Measurements from ENCODE around the gene ADCY9. TPM values are rescaled to one million over a fixed set of nuclear protein-coding genes. Genes with fewer than 3 reads are reported as not detected.
"Not testable (repeated sequence)": the region's sequence is repeated elsewhere in the genome, so short reads cannot be mapped to it uniquely, and the experiment has no call there.

The ADCY9 gene
- total RNA-seq, 1 experiment from 2014 or later, result 8.3 TPM

- in situ Hi-C loops (cut with HindIII; ENCODE audit: low pct_unique_long_range_greater_than_20kb, low sequenced_read_pairs), result no loop called here
- DNase-seq (ENCODE audit: low read depth, low spot score), result no peak
Observed at GRCh38 chr16:4056161-4057105, 59.8 kb downstream of the ADCY9 start.

DNA sequence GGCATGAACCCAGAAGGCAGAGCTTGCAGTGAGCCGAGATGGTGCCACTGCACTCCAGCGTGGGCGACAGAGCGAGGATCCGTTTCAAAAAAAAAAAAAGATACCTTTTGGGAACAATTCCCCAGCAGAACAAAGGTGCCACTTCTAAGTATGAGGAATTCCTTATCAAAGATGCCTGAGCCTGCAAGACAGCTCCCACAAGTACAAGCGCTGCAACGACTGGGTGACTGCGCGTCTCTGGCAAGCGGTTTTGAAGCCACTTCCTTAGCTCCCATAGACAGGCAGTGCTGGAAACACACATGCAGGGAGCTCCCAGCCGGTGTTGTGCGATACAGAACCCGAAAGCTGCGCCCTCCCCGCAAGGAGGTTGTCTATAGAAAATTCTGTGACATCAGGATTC lies 60.5 kb downstream of the ADCY9 start:
- DNase-seq (ENCODE audit: low read depth, low spot score), result no peak
- in situ Hi-C loops (cut with HindIII; ENCODE audit: low pct_unique_long_range_greater_than_20kb, low sequenced_read_pairs), result no loop called here

DNA sequence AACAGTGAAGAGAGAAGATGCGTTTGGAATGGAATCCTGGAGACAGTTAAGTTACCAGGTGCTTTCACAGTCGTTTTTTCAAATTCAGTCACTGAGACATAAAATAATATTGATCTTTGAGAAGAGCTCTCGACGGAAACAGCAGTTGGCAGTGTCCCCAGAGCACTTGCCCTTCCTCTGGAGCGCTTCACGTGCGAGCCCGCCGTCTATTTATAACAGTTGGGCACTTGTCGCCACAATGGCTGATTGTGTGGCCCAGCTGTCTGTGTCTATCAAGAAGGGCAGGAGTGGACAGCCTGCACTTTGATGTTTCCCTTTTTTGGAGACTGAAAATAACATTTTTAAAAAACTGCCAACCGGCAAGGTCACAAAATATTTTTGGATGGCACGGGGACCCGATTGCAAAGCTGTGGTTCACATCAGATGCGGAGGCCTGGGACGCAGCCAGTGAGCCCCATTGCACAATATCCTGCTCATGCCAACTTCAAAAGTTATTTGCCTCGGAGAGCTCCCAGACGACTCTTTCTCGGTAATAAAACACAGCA lies 62.9 kb downstream of the ADCY9 start:
- DNase-seq (ENCODE audit: low read depth, low spot score), result peak; percentile 85

GRCh38 chr16:4052801-4053293 lies 63.4 kb downstream of the ADCY9 start:
- peak; percentile 88 for DNase-seq (ENCODE audit: low read depth, low spot score)
- in situ Hi-C loops (cut with HindIII; ENCODE audit: low pct_unique_long_range_greater_than_20kb, low sequenced_read_pairs), result no loop called here

More for the DNA sequence above, 62.9 kb downstream of the ADCY9 start:
- in situ Hi-C loops (cut with HindIII; ENCODE audit: low pct_unique_long_range_greater_than_20kb, low sequenced_read_pairs), result no loop called here

- DNase-seq (ENCODE audit: low read depth, low spot score), result no peak
- in situ Hi-C loops (cut with HindIII; ENCODE audit: low pct_unique_long_range_greater_than_20kb, low sequenced_read_pairs), result no loop called here
Observed at GRCh38 chr16:4052096-4052495, 64.1 kb downstream of the ADCY9 start.

GRCh38 chr16:4051591-4051990 lies 64.7 kb downstream of the ADCY9 start:
- in situ Hi-C loops (cut with HindIII; ENCODE audit: low pct_unique_long_range_greater_than_20kb, low sequenced_read_pairs), result no loop called here
- no peak for DNase-seq (ENCODE audit: low read depth, low spot score)

DNA sequence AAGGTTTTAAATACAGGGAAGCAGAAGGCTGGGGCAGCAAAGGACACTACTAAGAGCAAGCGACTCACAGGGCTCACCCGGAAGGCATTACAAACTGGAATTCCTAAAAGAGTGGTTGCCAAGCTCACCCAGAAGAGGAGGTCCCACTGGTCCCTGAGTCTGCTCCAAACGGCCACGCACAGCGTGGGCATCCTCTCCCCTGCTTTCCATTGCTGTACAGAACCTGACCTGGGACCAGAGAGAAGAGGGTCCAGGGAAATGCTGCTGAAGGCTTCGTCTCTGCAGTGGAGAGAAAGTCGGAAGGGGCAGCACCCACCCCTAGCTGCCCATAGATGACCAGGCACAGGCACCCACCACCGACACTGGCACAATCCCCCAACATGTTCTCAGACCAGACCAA lies 67.2 kb downstream of the ADCY9 start:
- in situ Hi-C loops (cut with HindIII; ENCODE audit: low pct_unique_long_range_greater_than_20kb, low sequenced_read_pairs), result no loop called here
- DNase-seq (ENCODE audit: low read depth, low spot score), result no peak

DNA sequence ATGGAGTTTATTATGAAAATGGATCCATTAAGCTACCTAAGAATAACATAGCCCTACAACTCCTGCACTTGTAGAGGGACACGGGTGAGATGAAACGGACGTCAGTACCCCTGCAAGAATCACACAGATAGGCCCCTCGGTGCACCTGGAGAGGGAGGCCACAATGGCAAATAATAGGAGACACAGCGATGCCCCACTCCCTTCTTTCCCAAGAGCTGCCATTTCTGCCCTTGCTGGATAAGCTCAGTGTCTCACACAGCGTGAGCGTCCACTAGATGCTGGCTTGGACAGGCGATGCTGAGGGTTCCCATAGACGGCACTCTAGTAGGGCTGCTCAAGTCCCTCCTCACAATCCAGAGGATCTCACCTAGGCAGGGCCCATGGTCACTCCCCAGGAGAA lies 67.8 kb downstream of the ADCY9 start:
- no peak for DNase-seq (ENCODE audit: low read depth, low spot score)
- in situ Hi-C loops (cut with HindIII; ENCODE audit: low pct_unique_long_range_greater_than_20kb, low sequenced_read_pairs), result no loop called here

DNA sequence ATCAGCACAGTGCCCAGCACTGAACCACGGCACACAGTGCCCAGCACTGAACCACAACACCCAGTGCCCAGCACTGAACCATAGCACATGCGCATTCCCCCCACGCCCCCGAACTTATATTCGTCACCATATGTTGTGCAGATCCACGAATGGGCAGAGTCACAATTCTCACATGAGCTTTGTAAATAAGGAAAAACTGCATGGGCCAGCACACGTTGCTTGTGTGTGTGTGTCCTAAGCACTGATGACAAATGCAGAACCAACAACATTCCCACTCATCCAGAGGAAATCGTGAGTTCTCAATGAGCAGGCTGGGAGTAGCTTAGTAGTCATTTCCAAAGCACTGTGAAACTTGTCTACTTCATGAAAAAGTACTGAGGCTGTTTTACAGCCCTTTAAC lies 70.0 kb downstream of the ADCY9 start:
- in situ Hi-C loops (cut with HindIII; ENCODE audit: low pct_unique_long_range_greater_than_20kb, low sequenced_read_pairs), result no loop called here
- no peak for DNase-seq (ENCODE audit: low read depth, low spot score)

DNA sequence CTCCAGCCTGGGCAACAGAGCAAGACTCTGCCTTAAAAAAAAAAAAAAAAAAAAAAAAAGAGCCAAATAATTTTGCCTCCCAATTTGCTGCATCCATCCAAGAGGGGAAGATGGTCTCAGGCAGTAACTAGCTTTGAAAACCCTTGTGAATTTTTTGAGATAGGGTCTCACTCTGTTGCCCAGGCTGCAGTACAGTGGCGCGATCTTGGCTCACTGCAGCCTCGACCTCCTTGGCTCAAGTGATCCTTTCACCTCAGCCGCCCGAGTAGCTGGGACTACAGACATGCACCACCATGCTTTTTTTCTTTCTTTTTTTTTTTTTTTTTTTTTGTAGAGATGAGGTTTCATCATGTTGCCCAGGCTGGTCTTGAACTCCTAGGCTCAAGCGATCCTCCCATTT lies 70.7 kb downstream of the ADCY9 start:
- DNase-seq (ENCODE audit: low read depth, low spot score); in situ Hi-C loops (cut with HindIII; ENCODE audit: low pct_unique_long_range_greater_than_20kb, low sequenced_read_pairs): not testable (repeated sequence)

GRCh38 chr16:4042581-4042980 lies 73.7 kb downstream of the ADCY9 start:
- in situ Hi-C loops (cut with HindIII; ENCODE audit: low pct_unique_long_range_greater_than_20kb, low sequenced_read_pairs), result no loop called here
- DNase-seq (ENCODE audit: low read depth, low spot score), result no peak

- in situ Hi-C loops (cut with HindIII; ENCODE audit: low pct_unique_long_range_greater_than_20kb, low sequenced_read_pairs), result no loop called here
- DNase-seq (ENCODE audit: low read depth, low spot score), result no peak
Observed at GRCh38 chr16:4038448-4038847, 77.8 kb downstream of the ADCY9 start.

DNA sequence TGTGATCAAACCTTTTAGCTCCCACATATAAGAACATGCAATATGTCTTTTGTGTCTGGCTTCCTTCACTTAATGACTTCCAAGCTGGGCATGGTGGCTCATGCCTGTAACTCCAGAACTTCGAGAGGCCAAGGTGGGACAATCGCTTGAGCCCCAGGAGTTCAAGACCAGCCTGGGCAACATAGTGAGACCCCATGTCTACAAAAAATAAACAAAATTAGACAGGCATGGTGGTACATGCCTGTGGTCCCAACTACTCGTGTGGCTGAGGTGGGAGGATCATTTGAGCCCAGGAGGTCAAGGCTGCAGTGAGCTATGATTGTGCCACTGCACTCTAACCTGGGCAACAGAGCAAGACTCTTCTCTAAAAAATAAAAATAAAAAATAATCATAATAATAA lies 79.3 kb downstream of the ADCY9 start:
- DNase-seq (ENCODE audit: low read depth, low spot score), result not testable (repeated sequence)

GRCh38 chr16:4034963-4035362 lies 81.3 kb downstream of the ADCY9 start:
- no peak for DNase-seq (ENCODE audit: low read depth, low spot score)
- in situ Hi-C loops (cut with HindIII; ENCODE audit: low pct_unique_long_range_greater_than_20kb, low sequenced_read_pairs), result no loop called here

More for the DNA sequence above, 79.3 kb downstream of the ADCY9 start:
- in situ Hi-C loops (cut with HindIII; ENCODE audit: low pct_unique_long_range_greater_than_20kb, low sequenced_read_pairs), result not testable (repeated sequence)

DNA sequence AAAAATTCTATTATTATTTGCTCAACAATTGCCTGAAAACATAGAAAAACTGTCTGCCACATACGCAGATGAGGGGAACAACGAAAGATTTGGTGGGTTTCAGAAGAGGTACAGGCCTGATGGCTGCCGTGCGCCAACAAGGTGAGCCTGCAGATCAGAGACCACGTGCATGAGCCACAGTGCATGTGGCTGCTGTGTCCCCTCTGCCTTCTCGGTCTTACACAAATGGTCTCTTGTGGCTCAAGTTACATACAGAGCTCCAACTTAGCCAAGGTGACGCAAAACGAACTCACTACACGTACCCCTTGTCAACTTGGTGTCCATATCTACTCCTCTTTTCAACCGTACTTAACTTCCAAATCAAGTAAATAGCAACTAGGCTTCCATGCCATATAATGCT lies 82.3 kb downstream of the ADCY9 start:
- no peak for DNase-seq (ENCODE audit: low read depth, low spot score)
- in situ Hi-C loops (cut with HindIII; ENCODE audit: low pct_unique_long_range_greater_than_20kb, low sequenced_read_pairs), result no loop called here

DNA sequence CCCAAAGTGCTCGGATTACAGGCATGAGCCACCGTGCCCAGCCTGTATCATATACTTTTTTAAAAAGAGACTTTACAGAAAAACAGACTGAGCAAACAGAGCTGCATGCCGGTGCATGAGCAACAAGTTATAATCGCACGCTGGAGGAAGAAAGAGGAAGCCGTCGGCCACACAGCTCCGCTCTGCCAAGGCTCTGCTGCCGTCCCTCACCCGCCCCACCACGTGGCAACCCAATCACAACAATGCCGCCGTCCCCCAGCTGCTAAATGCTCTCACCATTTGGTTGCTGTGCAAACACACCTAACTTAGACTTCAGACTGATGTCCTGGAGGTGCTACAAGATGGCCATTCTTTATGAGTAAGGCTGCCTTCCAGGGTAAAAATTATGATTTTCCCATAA lies 83.5 kb downstream of the ADCY9 start:
- in situ Hi-C loops (cut with HindIII; ENCODE audit: low pct_unique_long_range_greater_than_20kb, low sequenced_read_pairs), result no loop called here
- DNase-seq (ENCODE audit: low read depth, low spot score), result no peak

DNA sequence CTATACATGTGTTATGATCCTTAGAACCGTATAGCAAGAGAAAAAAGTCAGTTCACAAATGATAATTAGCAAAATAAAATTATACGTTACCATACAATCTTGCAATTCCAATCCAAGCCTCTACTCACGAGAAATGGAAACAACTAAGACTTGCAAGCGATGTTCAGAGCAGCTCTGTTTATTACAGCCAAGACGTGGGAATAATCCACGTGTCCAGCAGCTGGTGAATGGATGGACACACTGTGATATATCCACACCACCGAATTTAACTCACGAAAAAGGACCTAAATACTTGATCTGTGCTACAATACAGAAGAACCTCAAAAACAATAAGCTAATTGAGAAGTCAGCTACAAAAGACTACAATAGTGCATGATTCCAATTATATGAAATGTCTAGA lies 88.1 kb downstream of the ADCY9 start:
- in situ Hi-C loops (cut with HindIII; ENCODE audit: low pct_unique_long_range_greater_than_20kb, low sequenced_read_pairs), result no loop called here
- DNase-seq (ENCODE audit: low read depth, low spot score), result no peak

DNA sequence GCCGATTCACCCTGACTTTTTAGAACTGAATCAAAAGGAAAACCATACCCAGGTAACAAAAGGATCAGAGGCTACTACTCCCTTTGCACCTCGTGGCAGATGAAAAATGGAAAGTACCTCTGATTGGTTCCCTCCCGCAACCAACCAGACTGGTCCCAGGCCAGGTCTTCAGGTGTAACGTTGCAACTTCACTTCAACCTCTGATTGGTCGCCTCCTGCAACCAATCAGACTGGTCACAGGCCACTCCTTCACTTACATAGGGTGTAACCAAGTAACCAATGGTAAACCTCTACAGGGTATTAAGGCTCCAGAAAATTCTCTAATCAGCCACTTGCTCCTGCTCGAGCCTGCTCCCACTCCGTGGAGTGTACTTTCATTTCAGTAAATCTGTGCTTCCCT lies 89.4 kb downstream of the ADCY9 start:
- no peak for DNase-seq (ENCODE audit: low read depth, low spot score)
- in situ Hi-C loops (cut with HindIII; ENCODE audit: low pct_unique_long_range_greater_than_20kb, low sequenced_read_pairs), result no loop called here

DNA sequence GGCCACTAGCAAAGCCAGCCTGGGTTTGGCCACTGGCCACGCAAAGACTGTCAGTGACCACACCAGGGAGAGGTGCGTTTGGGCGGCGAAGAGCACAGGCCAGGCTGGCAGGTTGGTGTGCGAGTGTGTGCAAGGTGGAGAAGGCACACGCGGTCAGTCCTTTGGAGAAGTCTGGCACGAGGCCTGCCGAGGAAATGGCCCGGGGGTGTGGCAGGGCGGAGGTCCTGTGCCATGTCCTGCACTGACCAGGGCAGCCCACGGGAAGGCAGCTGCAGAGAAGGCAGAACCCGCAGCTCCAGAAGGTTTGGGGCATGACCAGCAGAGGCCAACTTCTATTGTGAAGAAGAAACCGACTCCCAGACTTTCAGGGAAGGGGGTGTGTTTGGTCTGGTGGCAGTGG lies 90.8 kb downstream of the ADCY9 start:
- no peak for DNase-seq (ENCODE audit: low read depth, low spot score)
- in situ Hi-C loops (cut with HindIII; ENCODE audit: low pct_unique_long_range_greater_than_20kb, low sequenced_read_pairs), result no loop called here

All from SK-MEL-5 (cell line).